ENCODE results near the gene NUP133.

Gene NUP133

GRCh38 chr1:229438021-229438420 lies 70.1 kb downstream of the NUP133 start:
- no peak overlapping the region for H3K4me3 ChIP-seq (ENCODE audit: low read length)
- no peak for DNase-seq (ENCODE audit: low read depth)
- no peak for TF ChIP-seq CTCF (IDR thresholded peaks at IDR 0.05; ENCODE audit: insufficient read depth, low read depth, low read length, missing control alignments)

- H3K4me3 ChIP-seq (ENCODE audit: low read length) = no peak overlapping the region
- TF ChIP-seq CTCF (IDR thresholded peaks at IDR 0.05; ENCODE audit: insufficient read depth, low read depth, low read length, missing control alignments) = no peak
- no peak for DNase-seq (ENCODE audit: low read depth)
These were observed 70.7 kb downstream of the NUP133 start for GRCh38 chr1:229437443-229437842.

GRCh38 chr1:229436201-229436600 lies 71.9 kb downstream of the NUP133 start:
- DNase-seq (ENCODE audit: low read depth) = no peak
- no peak for TF ChIP-seq CTCF (IDR thresholded peaks at IDR 0.05; ENCODE audit: insufficient read depth, low read depth, low read length, missing control alignments)
- no peak overlapping the region for H3K4me3 ChIP-seq (ENCODE audit: low read length)

- no peak for DNase-seq (ENCODE audit: low read depth)
- no peak for TF ChIP-seq CTCF (IDR thresholded peaks at IDR 0.05; ENCODE audit: insufficient read depth, low read depth, low read length, missing control alignments)
- no peak overlapping the region for H3K4me3 ChIP-seq (ENCODE audit: low read length)
These were observed 73.5 kb downstream of the NUP133 start for GRCh38 chr1:229434641-229435051.

- no peak for TF ChIP-seq CTCF (IDR thresholded peaks at IDR 0.05; ENCODE audit: insufficient read depth, low read depth, low read length, missing control alignments)
- no peak within 1 kb of the TSS for H3K4me3 ChIP-seq (ENCODE audit: low read length)
- DNase-seq (ENCODE audit: low read depth) = no peak
These were observed 74.0 kb downstream of the NUP133 start, which contains the start of gene ACTA1 for GRCh38 chr1:229434005-229434640. Gene ACTA1, minus strand, starts transcription at chr1:229434094. Its CDS starts 979 bp downstream, at chr1:229433115.

GRCh38 chr1:229433364-229434004 lies 74.7 kb downstream of the NUP133 start:
- H3K4me3 ChIP-seq (ENCODE audit: low read length) = no peak overlapping the region
- no peak for DNase-seq (ENCODE audit: low read depth)
- TF ChIP-seq CTCF (IDR thresholded peaks at IDR 0.05; ENCODE audit: insufficient read depth, low read depth, low read length, missing control alignments) = no peak

- no peak for DNase-seq (ENCODE audit: low read depth)
- TF ChIP-seq CTCF (IDR thresholded peaks at IDR 0.05; ENCODE audit: insufficient read depth, low read depth, low read length, missing control alignments) = no peak
- H3K4me3 ChIP-seq (ENCODE audit: low read length) = no peak overlapping the region
These were observed 75.2 kb downstream of the NUP133 start for GRCh38 chr1:229432905-229433304.
